Omental fat pad (tissue), 4 donors: ENCODE results near the gene MICU2. TPM values are rescaled to one million over a fixed set of nuclear protein-coding genes. Genes with fewer than 3 reads are reported as not detected.

Source experiments
- ATAC-seq: fragments of 150-250 bp; one replicate; pipeline ENCODE4 v1.9.1; 2016; ENCODE audit warnings: mild to moderate bottlenecking, moderate library complexity; ENCODE audit not compliant: low FRiP score
- DNase-seq: peaks from one replicate; pipeline ENCODE4 v3.0.0-alpha.2; 2019; ENCODE audit warnings: low spot score
- CTCF ChIP-seq, 3 donors: fragments of 450-650 bp; IDR thresholded peaks; one replicate each; pipeline ENCODE4 v1.5.1; 2016 to 2017; ENCODE audit warnings: antibody characterized with exemption in 3 of 3, mild to moderate bottlenecking in 3 of 3, moderate library complexity in 2 of 3
- total RNA-seq, 4 donors: library from RNA; depleted of rRNA; stranded (reverse); fragments of >200 nt; gene quantifications; one replicate each; pipeline ENCODE4 v1.1.0, GENCODE V29; 2016

The MICU2 gene
- total RNA-seq, 4 donors from 2014 or later = 46.2 to 53.1 (median 47.9) TPM

GRCh38 chr13:21504379-21504778 lies 99.6 kb downstream of the MICU2 start:
- ATAC-seq (no peak), DNase-seq (no peak)
- TF ChIP-seq CTCF (IDR thresholded peaks at IDR 0.05) = no peak

- no peak for DNase-seq
- no peak for ATAC-seq
- TF ChIP-seq CTCF (IDR thresholded peaks at IDR 0.05) = no peak
These were observed 102.3 kb downstream of the MICU2 start for GRCh38 chr13:21501686-21502085.

GRCh38 chr13:21486322-21486721 lies 117.6 kb downstream of the MICU2 start:
- TF ChIP-seq CTCF (IDR thresholded peaks at IDR 0.05) = no peak
- ATAC-seq (no peak), DNase-seq (no peak)

- ATAC-seq = no peak
- no peak for DNase-seq
- TF ChIP-seq CTCF (IDR thresholded peaks at IDR 0.05) = no peak
These were observed 120.2 kb downstream of the MICU2 start for GRCh38 chr13:21483748-21484147.

- DNase-seq (no peak), ATAC-seq (no peak)
- TF ChIP-seq CTCF (IDR thresholded peaks at IDR 0.05) = no peak
These were observed 122.6 kb downstream of the MICU2 start for GRCh38 chr13:21481359-21481758.

- no peak for DNase-seq
- ATAC-seq = peak; percentile 82
- peak in 1 of 3 donors; percentile 17 for TF ChIP-seq CTCF (IDR thresholded peaks at IDR 0.05)
These were observed 124.8 kb downstream of the MICU2 start for GRCh38 chr13:21478881-21479808.
